K562 (cell line): ENCODE results near the gene INO80C. TPM values are rescaled to one million over a fixed set of nuclear protein-coding genes. Genes with fewer than 3 reads are reported as not detected.

Experiments
- EHMT2 ChIP-seq: fragments of 450-650 bp; IDR thresholded peaks from 2 replicates; pipeline ENCODE4 v1.6.1; 2018; ENCODE audit warnings: antibody characterized with exemption
- ELF4 ChIP-seq: fragments of 450-650 bp; formaldehyde crosslinking; IDR thresholded peaks from 2 replicates; pipeline ENCODE4 v1.4.0; 2022; ENCODE audit warnings: missing genetic modification characterization
- ETV6 ChIP-seq, 3 experiments: fragments of 150-350 bp in 1 of 3; sonication (generic) in 1 of 3; formaldehyde crosslinking in 1 of 3; IDR thresholded peaks; 2 replicates each; pipeline versions ENCODE4 v1.6.1 to v1.8.0; 2014 to 2022; ENCODE audit warnings: borderline replicate concordance in 2 of 3, low read depth in 2 of 3, antibody characterized with exemption in 1 of 3, low read length in 1 of 3, mild to moderate bottlenecking in 1 of 3, missing genetic modification reagents in 1 of 3
- GTF2F1 ChIP-seq: IDR thresholded peaks from 2 replicates; pipeline ENCODE4 v1.6.1; 2011; ENCODE audit warnings: low read depth, low read length, improper control_type of control experiment
- L3MBTL2 ChIP-seq: fragments of 450-650 bp; IDR thresholded peaks from 2 replicates; pipeline ENCODE4 v1.6.1; 2016; ENCODE audit warnings: mild to moderate bottlenecking, moderate library complexity
- LEF1 ChIP-seq: fragments of 450-650 bp; IDR thresholded peaks from 2 replicates; pipeline ENCODE4 v1.6.1; 2016; ENCODE audit warnings: mild to moderate bottlenecking
- MIER1 ChIP-seq: fragments of 450-650 bp; IDR thresholded peaks from 2 replicates; pipeline ENCODE4 v1.6.1; 2016; ENCODE audit warnings: antibody characterized with exemption, mild to moderate bottlenecking, low read depth
- MYNN ChIP-seq, 2 experiments: sonication (generic); formaldehyde crosslinking in 1 of 2; IDR thresholded peaks; 2 replicates each; pipeline versions ENCODE4 v1.5.0 to v1.6.1; 2016 to 2020; ENCODE audit warnings: antibody characterized with exemption in 1 of 2, missing genetic modification reagents in 1 of 2
- NCOA1 ChIP-seq: fragments of 450-650 bp; IDR thresholded peaks from 2 replicates; pipeline ENCODE4 v1.6.1; 2016; ENCODE audit warnings: low read depth
- NUFIP1 ChIP-seq: fragments of 450-650 bp; IDR thresholded peaks from 2 replicates; pipeline ENCODE4 v1.6.1; 2018; ENCODE audit not compliant: partially characterized antibody
- PML ChIP-seq: IDR thresholded peaks from 2 replicates; pipeline ENCODE4 v1.6.1; 2012; ENCODE audit warnings: low read length, inconsistent platforms
- RB1 ChIP-seq: fragments of 450-650 bp; IDR thresholded peaks from 2 replicates; pipeline ENCODE4 v1.6.1; 2017; ENCODE audit warnings: low read depth, mild to moderate bottlenecking
- RBM22 ChIP-seq: fragments of 200-400 bp; formaldehyde crosslinking; IDR thresholded peaks from 2 replicates; pipeline ENCODE4 v1.6.1; 2018; ENCODE audit warnings: low read length, low read depth; ENCODE audit not compliant: poor library complexity, severe bottlenecking
- YY1 ChIP-seq, 3 experiments: IDR thresholded peaks; 2 replicates each; pipeline ENCODE4 v1.6.1; 2011; ENCODE audit warnings: low read length in 2 of 3, mild to moderate bottlenecking in 2 of 3, moderate library complexity in 2 of 3, borderline replicate concordance in 1 of 3, control low read depth in 1 of 3, low read depth in 1 of 3; ENCODE audit not compliant: insufficient read depth in 3 of 3, insufficient replicate concordance in 2 of 3, control insufficient read depth in 1 of 3, insufficient read length in 1 of 3; ENCODE audit errors: extremely low read depth in 1 of 3
- ZNF146 ChIP-seq: IDR thresholded peaks from one replicate; pipeline ENCODE4 v1.6.1; 2018; ENCODE audit warnings: missing compliant biosample characterization; ENCODE audit not compliant: unreplicated experiment
- ZNF174 ChIP-seq: fragments of 250-450 bp; sonication (Bioruptor Pico); IDR thresholded peaks from 2 replicates; pipeline ENCODE4 v1.4.0; 2020; ENCODE audit warnings: mild to moderate bottlenecking
- ZNF197 ChIP-seq: fragments of 200-800 bp; sonication (Bioruptor generic); IDR thresholded peaks from 2 replicates; pipeline ENCODE4 v1.6.1; 2016; ENCODE audit warnings: low read depth, missing genetic modification characterization, missing compliant biosample characterization
- ZNF232 ChIP-seq: sonication (generic); formaldehyde crosslinking; IDR thresholded peaks from 2 replicates; pipeline ENCODE4 v1.8.0; 2022; ENCODE audit warnings: mild to moderate bottlenecking, missing genetic modification reagents
- ZNF398 ChIP-seq: fragments of 250-450 bp; sonication (Bioruptor Pico); IDR thresholded peaks from 2 replicates; pipeline ENCODE4 v1.8.0; 2021; ENCODE audit warnings: moderate library complexity, mild to moderate bottlenecking, inconsistent platforms
- ZNF57 ChIP-seq: fragments of 450-650 bp; formaldehyde crosslinking; IDR thresholded peaks from 2 replicates; pipeline ENCODE4 v1.4.0; 2020; ENCODE audit warnings: mild to moderate bottlenecking, moderate library complexity
- ZNF77 ChIP-seq: fragments of 250-450 bp; sonication (Bioruptor Pico); IDR thresholded peaks from 2 replicates; pipeline ENCODE4 v1.5.0; 2020
- ZSCAN32 ChIP-seq: fragments of 450-650 bp; formaldehyde crosslinking; IDR thresholded peaks from 2 replicates; pipeline ENCODE4 v1.4.0; 2020; ENCODE audit warnings: mild to moderate bottlenecking, moderate library complexity
- polyA plus RNA-seq, 8 experiments: library from polyadenylated mRNA; depleted of rRNA in 4 of 8; stranded (reverse) in 5 of 8; unstranded in 3 of 8; fragments of >200 nt; fragmentation: Nextera tagmentation in 2 of 8; fragmentation: Illumina TruSeq in 1 of 8; extraction: Ambion mirVana in 2 of 8; extraction: Trizol in 1 of 8; gene quantifications; 2 replicates each; pipeline versions ENCODE4 v1.2.1 to v1.2.3, GENCODE V29; 2011 to 2014; ENCODE audit warnings: inconsistent platforms in 1 of 8, missing spikeins in 1 of 8
- total RNA-seq, 7 experiments: library from RNA; depleted of rRNA in 6 of 7; stranded (reverse); fragments of >200 nt in 6 of 7; fragmentation: Illumina TruSeq in 2 of 7; extraction: Trizol in 2 of 7; gene quantifications; 2 replicates each; pipeline versions ENCODE4 v1.2.1 to v1.2.3, GENCODE V29; 2011 to 2021; ENCODE audit warnings: low replicate concordance in 1 of 7
- TF ChIP-seq, protein P1 (sequence below): fragments of 250-450 bp; sonication (Bioruptor Pico); IDR thresholded peaks from 2 replicates; pipeline ENCODE4 v1.5.0; 2022; ENCODE audit warnings: mild to moderate bottlenecking
- TF ChIP-seq, protein P2 (sequence below): fragments of 450-650 bp; IDR thresholded peaks from 2 replicates; pipeline ENCODE4 v1.6.1; 2016; ENCODE audit warnings: low read depth, mild to moderate bottlenecking, moderate library complexity

INO80C gene
- total and polyA plus RNA-seq, 9 of the 15 experiments (the other 6 are each of a cell fraction or from before 2014, with no cell fraction given), result 14.3 to 53.3 (median 46.6) TPM

GRCh38 chr18:35497370-35498197 is at the start of gene INO80C (continued):
- TF ChIP-seq, protein P1, sequence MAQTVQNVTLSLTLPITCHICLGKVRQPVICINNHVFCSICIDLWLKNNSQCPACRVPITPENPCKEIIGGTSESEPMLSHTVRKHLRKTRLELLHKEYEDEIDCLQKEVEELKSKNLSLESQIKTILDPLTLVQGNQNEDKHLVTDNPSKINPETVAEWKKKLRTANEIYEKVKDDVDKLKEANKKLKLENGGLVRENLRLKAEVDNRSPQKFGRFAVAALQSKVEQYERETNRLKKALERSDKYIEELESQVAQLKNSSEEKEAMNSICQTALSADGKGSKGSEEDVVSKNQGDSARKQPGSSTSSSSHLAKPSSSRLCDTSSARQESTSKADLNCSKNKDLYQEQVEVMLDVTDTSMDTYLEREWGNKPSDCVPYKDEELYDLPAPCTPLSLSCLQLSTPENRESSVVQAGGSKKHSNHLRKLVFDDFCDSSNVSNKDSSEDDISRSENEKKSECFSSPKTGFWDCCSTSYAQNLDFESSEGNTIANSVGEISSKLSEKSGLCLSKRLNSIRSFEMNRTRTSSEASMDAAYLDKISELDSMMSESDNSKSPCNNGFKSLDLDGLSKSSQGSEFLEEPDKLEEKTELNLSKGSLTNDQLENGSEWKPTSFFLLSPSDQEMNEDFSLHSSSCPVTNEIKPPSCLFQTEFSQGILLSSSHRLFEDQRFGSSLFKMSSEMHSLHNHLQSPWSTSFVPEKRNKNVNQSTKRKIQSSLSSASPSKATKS, result 0 out of 2 replicates have a peak, but pooled peaks have one; percentile 32
- TF ChIP-seq ELF4 (peak; percentile 98), RBM22 (no peak), EHMT2 (peak; percentile 56; the same call in 1 of the 2 replicates), ZNF398 (CRISPR knock-in tag) (no peak), NCOA1 (no peak; the same call in 1 of the 2 replicates), GTF2F1 (peak; percentile 80; the same call in 1 of the 2 replicates), PML (peak; percentile 92), ZNF232 (CRISPR knock-in tag) (peak; percentile 92), ZNF174 (CRISPR knock-in tag) (0 out of 2 replicates have a peak, but pooled peaks have one; percentile 45), ZNF57 (CRISPR knock-in tag) (no peak), L3MBTL2 (peak; percentile 96), ETV6 (IDR thresholded peaks at IDR 0.05; ENCODE audit: borderline replicate concordance in 1 of 2, low read depth in 2 of 2, low read length in 1 of 2) (peak; percentile 96 to 98), ETV6 (CRISPR knock-in tag; IDR thresholded peaks at IDR 0.05; ENCODE audit: borderline replicate concordance) (peak; percentile 84; the same call in 1 of the 2 replicates), LEF1 (peak; percentile 90), YY1 (IDR thresholded peaks at IDR 0.05; ENCODE audit: borderline replicate concordance in 1 of 3, control insufficient read depth in 1 of 3, extremely low read depth in 1 of 3, insufficient read depth in 3 of 3, insufficient read length in 1 of 3, insufficient replicate concordance in 2 of 3, low read depth in 1 of 3, low read length in 2 of 3) (peak in 2 of 3 experiments; percentile 82 to 85), ZNF146 (CRISPR knock-in tag) (no peak), ZSCAN32 (CRISPR knock-in tag) (no peak), ZNF197 (CRISPR knock-in tag) (no peak), MYNN (IDR thresholded peaks at IDR 0.05) (peak; percentile 86), MYNN (CRISPR knock-in tag; IDR thresholded peaks at IDR 0.05) (no peak), MIER1 (peak; percentile 49; the same call in 1 of the 2 replicates), ZNF77 (CRISPR knock-in tag) (no peak), RB1 (peak; percentile 96), NUFIP1 (peak; percentile 100)
- TF ChIP-seq, protein P2, sequence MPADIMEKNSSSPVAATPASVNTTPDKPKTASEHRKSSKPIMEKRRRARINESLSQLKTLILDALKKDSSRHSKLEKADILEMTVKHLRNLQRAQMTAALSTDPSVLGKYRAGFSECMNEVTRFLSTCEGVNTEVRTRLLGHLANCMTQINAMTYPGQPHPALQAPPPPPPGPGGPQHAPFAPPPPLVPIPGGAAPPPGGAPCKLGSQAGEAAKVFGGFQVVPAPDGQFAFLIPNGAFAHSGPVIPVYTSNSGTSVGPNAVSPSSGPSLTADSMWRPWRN, result peak; percentile 60
